GM21576 (cell line): ENCODE results near the gene CRYL1.

ENCODE experiments used
- ATAC-seq: cut with Tn5 transposase; IDR thresholded peaks from one replicate; pipeline ENCODE4 v1.9.1; 2021; ENCODE audit warnings: mild to moderate bottlenecking, moderate library complexity; ENCODE audit not compliant: unreplicated experiment

CRYL1 gene

GRCh38 chr13:20428666-20429644, 96.7 kb downstream of the CRYL1 start:
- no peak for ATAC-seq

GRCh38 chr13:20426766-20427448, 98.8 kb downstream of the CRYL1 start:
- ATAC-seq: no peak

- peak; percentile 50 for ATAC-seq
These were observed 99.8 kb downstream of the CRYL1 start for GRCh38 chr13:20425819-20426219.

- ATAC-seq: no peak
These were observed 100.7 kb downstream of the CRYL1 start for GRCh38 chr13:20424949-20425348.

DNA sequence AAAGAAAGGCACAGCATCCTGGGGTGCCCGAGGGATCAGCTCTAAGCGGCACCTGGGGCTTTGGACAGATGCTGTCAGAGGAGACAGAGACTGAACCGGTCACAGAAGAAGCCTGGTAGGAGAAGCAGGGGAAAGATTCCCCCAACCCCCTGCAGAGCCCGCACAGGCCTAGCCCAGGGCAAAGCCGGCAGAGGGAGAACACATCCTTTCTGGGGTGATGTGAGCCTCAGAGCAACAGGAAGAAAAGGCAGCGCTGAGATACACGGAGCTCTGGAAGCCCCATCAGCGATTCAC, 101.2 kb downstream of the CRYL1 start:
- ATAC-seq: no peak

- ATAC-seq: no peak
These were observed 103.3 kb downstream of the CRYL1 start for GRCh38 chr13:20422362-20422761.

GRCh38 chr13:20420938-20421337, 104.7 kb downstream of the CRYL1 start:
- no peak for ATAC-seq

DNA sequence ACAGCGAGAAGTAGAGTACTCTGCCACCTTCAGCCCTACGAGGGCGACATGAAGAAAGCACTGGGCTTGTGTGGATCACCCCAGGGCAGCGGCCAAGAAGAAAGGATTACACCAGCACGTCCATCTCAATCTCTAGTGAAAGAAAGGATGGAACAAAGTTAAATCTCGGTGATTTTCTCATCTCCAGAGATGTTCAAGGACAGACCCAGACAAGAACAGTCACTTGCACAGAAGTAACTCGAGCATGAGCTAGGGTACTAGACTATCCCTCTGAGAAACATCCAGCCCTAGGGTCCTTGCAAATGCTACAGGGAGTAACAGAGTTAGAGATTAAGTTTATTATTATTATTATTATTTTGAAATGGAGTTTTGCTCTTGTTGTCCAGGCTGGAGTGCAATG, 106.7 kb downstream of the CRYL1 start:
- ATAC-seq: no peak

DNA sequence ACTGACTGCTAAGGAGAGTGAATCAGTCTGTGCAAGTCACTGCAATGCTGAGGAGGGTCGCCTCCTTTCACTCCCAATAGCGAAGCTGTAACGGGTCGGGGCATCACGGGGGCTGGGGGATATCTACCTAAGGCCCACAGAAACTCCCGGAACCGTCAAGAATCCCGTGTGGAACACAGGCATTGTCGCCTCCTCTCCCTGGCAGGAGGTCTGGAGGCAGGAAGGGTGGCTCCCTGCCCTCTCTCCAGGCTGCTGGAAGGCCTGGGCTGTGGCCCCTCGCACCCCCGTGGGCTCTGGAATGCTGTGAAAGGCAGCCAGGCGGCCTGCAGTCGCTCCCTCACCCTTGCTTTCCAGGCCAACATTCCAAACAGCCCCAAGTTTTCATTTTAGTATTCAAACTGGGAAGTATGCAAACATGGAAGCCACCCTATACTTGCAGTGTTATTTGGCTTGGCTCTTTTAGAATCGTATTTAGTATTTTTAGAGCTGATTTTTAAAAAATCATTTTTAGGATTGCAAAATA, 109.4 kb downstream of the CRYL1 start:
- ATAC-seq: no peak

DNA sequence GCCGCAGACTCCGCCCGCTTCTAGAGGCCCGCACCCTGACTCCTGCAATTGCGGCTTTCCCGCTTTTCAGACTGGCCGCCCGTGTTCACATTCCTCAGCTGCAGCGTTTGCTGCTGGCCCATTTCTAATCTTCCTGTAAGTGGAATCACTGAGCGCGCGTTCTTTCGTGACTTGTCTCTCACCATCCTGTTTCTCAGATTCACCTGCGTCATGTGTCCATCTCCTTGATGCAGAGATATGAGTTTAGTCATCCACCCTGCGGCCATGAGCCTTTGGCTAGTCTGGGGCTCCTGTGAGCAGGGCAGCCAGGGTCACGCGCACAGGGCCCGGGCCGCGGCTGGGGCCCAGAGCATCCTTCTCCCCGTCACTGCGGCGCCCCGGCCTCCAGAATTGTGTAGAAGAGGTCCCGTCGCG, 110.0 kb downstream of the CRYL1 start:
- ATAC-seq: no peak

DNA sequence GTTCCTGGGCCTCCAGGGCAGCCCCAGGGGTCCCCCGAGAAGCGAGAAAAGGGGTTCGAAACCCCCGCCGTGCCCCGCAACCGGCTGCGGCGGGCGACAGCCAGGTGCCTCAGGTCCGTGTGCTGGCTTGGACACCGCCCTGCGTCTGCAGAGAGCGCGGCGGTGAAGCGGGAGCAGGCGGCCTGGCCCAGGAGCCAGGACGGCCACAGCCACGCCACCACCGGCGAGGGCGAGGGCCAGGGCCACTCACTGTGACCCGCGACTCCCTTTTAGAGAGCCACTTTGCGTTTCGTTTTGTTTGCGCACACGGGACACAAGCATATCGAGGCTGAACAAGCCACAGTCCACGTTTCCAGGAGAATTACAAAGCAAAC, 110.4 kb downstream of the CRYL1 start:
- no peak for ATAC-seq

- ATAC-seq: no peak
These were observed 110.9 kb downstream of the CRYL1 start for GRCh38 chr13:20414546-20415305.

- no peak for ATAC-seq
These were observed 112.8 kb downstream of the CRYL1 start for GRCh38 chr13:20412691-20413355.

DNA sequence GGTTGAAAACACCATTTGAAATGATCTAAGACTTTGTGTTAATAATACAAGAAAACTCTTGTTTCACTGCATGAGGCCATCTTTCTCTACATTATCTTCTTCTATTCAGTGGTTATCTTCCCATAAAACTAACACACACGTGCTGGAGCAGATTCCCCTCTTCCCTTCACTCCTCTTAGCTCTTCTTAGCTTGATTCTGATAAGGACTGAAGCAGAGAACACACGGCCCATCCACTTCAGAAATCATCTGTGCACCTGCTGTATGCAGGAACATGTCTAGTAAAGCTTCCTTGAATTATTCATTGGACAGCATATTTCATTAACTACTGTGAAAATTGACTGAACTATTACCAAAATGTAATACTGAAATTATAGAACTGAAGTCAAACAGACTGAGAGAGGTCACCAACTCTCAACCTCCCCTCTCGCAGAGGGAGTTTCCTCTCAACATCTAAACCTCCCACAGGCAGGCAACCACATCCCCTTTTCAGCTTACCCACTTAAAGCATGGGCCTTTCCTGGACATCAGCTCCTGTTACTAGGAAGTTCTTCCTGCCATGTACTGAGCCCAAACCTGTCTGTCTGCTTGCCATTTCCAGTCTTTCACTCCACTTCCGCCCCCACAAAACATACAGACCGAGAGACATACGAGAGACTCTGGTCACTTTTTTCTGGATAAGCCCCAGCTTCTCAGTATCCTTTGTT, 113.9 kb downstream of the CRYL1 start:
- ATAC-seq: peak; percentile 94

GRCh38 chr13:20410726-20411125, 114.9 kb downstream of the CRYL1 start:
- no peak for ATAC-seq

- no peak for ATAC-seq
These were observed 117.5 kb downstream of the CRYL1 start for GRCh38 chr13:20408181-20408580.

DNA sequence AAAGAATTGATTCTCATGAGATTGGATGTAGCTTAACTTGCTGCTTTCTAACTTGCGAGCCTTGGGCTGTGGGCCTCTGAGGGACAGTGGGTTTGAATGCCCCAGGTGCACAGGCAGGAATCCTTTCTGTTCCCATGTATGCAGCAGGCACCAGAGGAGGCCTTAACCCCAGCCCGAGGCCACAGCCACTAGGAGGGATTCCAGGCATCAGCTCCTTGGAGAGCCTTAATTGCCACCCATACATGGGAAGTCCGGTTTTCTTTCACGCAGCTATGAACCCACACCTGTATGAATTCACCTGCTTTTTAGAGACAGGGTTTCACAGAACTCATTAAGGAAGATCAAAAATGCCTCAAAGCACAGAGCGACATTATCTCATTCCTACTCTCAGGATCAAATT, 117.9 kb downstream of the CRYL1 start:
- no peak for ATAC-seq

DNA sequence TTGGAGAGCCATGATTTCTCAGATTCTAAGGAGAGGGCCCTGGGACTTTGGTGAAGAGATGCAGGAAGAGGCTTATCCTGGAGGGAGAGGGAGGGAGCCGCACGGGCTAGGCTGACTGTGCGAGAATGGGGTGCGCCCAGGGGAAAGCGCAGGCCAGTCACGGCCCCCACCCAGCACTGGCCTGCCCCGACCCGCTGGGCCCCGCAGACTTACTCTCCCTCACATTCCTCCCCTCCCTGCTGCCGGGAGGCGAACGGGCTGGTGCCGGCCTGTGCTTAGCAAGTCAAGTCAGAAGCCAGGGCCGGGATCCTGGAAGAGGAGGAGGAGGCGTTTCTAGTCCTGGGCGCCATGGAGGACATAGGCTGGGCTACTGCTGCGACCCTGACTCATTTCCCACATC, 120.0 kb downstream of the CRYL1 start:
- ATAC-seq: no peak

DNA sequence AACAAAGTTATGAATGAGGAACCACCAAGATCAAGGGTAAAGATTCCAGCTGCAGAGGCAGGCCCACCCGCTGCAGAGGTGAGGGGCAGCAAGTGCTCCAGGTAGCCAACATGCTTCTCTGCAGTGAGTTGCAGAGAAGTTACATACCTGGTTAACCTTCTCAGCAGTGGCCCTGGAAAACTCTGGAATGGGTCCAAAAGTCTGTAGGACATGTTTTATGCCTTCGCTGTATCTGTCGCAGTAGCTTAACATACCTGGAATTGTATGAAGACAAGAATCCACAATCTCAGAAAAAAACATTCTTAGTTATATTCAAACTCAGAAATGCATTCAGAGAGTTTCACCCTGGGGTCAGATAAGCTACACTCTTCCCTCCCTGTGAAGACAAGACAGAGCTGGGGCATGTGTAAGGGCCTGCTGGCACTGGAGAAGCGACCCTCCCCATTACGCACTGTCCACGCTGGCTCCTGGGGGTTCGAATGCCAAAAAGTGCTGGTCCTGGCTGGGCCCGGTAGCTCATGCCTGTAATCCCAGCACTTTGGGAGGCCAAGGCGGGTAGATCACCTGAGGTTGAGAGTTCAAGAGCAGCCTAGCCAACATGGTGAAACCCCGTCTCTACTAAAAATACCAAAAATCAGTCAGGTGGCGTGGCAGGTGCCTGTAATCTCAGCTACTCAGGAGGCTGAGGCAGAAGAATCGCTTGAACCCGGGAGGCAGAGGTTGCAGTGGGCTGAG, 121.0 kb downstream of the CRYL1 start:
- no peak for ATAC-seq

- ATAC-seq: no peak
These were observed 121.8 kb downstream of the CRYL1 start for GRCh38 chr13:20403826-20404225.
